ENCODE results near the gene PNISR. TPM values are rescaled to one million over a fixed set of nuclear protein-coding genes. Genes with fewer than 3 reads are reported as not detected.

Gene PNISR
- total RNA-seq, 4 donors from 2014 or later: 20.5 to 86.1 (median 25.2) TPM

GRCh38 chr6:99458319-99458718, 33.2 kb upstream of the PNISR start:
- H3K4me1 ChIP-seq: no peaks in the 10 kb centered on the region
- in situ Hi-C loops (cut with MboI; ENCODE audit: low sequenced_read_pairs in 4 of 4) (no loop called here), intact Hi-C loops (cut with DNase I; ENCODE audit: low total_unique reads) (no loop called here)
- H3K4me3 ChIP-seq: no peak overlapping the region
- H3K36me3 ChIP-seq: peaks cover 0 to 3% of the 10 kb centered on the region in 2 donors
- ATAC-seq (no peak), DNase-seq (no peak)
- TF ChIP-seq CTCF (IDR thresholded peaks at IDR 0.05 in 4 of 5, conservative IDR thresholded peaks at IDR 0.05 in 1 of 5): no peak
- no peak for TF ChIP-seq POLR2A (IDR thresholded peaks at IDR 0.05)
- no peaks in the 10 kb centered on the region for H3K9me3 ChIP-seq
- H3K27ac ChIP-seq: no peak overlapping the region
- no peaks in the 10 kb centered on the region for H3K27me3 ChIP-seq

GRCh38 chr6:99446076-99446475, 21.0 kb upstream of the PNISR start:
- no peaks in the 10 kb centered on the region for H3K27me3 ChIP-seq
- intact Hi-C loops (cut with DNase I; ENCODE audit: low total_unique reads): no loop called here
- ATAC-seq (no peak), DNase-seq (no peak)
- no peak overlapping the region for H3K4me3 ChIP-seq
- no peak for TF ChIP-seq POLR2A (IDR thresholded peaks at IDR 0.05)
- no peak for TF ChIP-seq CTCF (IDR thresholded peaks at IDR 0.05 in 4 of 5, conservative IDR thresholded peaks at IDR 0.05 in 1 of 5)
- no peaks in the 10 kb centered on the region for H3K4me1 ChIP-seq
- in situ Hi-C loops (cut with MboI; ENCODE audit: low sequenced_read_pairs in 4 of 4): no loop called here
- H3K36me3 ChIP-seq: peaks cover 0 to 24% of the 10 kb centered on the region in 2 donors
- no peaks in the 10 kb centered on the region for H3K9me3 ChIP-seq
- H3K27ac ChIP-seq: no peak overlapping the region

- Histone ChIP-seq H3K27me3 (no peaks in the 10 kb centered on the region), H3K9me3 (no peaks in the 10 kb centered on the region), H3K36me3 (peaks cover 0 to 6% of the 10 kb centered on the region in 2 donors), H3K4me3 (no peak overlapping the region), H3K4me1 (no peaks in the 10 kb centered on the region), H3K27ac (no peak overlapping the region)
- DNase-seq (no peak), ATAC-seq (peak in 1 of 2 donors; percentile 75)
- TF ChIP-seq POLR2A (IDR thresholded peaks at IDR 0.05): no peak
- peak; percentile 38 to 83 (median 57) for TF ChIP-seq CTCF (IDR thresholded peaks at IDR 0.05 in 4 of 5, conservative IDR thresholded peaks at IDR 0.05 in 1 of 5)
- intact Hi-C loops (cut with DNase I; ENCODE audit: low total_unique reads) (no loop called here), in situ Hi-C loops (cut with MboI; ENCODE audit: low sequenced_read_pairs in 4 of 4) (loop anchor here in 1 of 4 donors (10.0 kb wide), 1 partner anchor 80 kb away; the partner anchor contains the start of gene USP45)
These were observed 9.8 kb upstream of the PNISR start for GRCh38 chr6:99434702-99435530.

- peaks cover 0 to 1% of the 10 kb centered on the region in 2 donors for H3K4me1 ChIP-seq
- DNase-seq: no peak
- TF ChIP-seq POLR2A (IDR thresholded peaks at IDR 0.05) (no peak), CTCF (IDR thresholded peaks at IDR 0.05 in 4 of 5, conservative IDR thresholded peaks at IDR 0.05 in 1 of 5) (no peak)
- intact Hi-C loops (cut with DNase I; ENCODE audit: low total_unique reads) (no loop called here), in situ Hi-C loops (cut with MboI; ENCODE audit: low sequenced_read_pairs in 4 of 4) (loop anchor here in 1 of 4 donors (10.0 kb wide), 1 partner anchor 82 kb away; the partner anchor contains the start of gene USP45)
- no peaks in the 10 kb centered on the region for H3K27me3 ChIP-seq
- no peak overlapping the region for H3K4me3 ChIP-seq
- peaks cover 0 to 6% of the 10 kb centered on the region in 2 donors for H3K36me3 ChIP-seq
- H3K27ac ChIP-seq: no peak overlapping the region
- no peak for ATAC-seq
- no peaks in the 10 kb centered on the region for H3K9me3 ChIP-seq
These were observed 7.8 kb upstream of the PNISR start for GRCh38 chr6:99432877-99433276.

Data from gastrocnemius medialis (tissue), 4 donors.